HG03460 (cell line): ENCODE data around the gene CCDC127.
"Not testable (repeated sequence)": the region's sequence is repeated elsewhere in the genome, so short reads cannot be mapped to it uniquely, and the experiment has no call there.

Experiments
- ATAC-seq: cut with Tn5 transposase; IDR thresholded peaks from one replicate; pipeline ENCODE4 v1.9.1; 2021; ENCODE audit not compliant: unreplicated experiment

CCDC127 gene

GRCh38 chr5:174876-175465 lies 43.0 kb downstream of the CCDC127 start:
- ATAC-seq = no peak

DNA sequence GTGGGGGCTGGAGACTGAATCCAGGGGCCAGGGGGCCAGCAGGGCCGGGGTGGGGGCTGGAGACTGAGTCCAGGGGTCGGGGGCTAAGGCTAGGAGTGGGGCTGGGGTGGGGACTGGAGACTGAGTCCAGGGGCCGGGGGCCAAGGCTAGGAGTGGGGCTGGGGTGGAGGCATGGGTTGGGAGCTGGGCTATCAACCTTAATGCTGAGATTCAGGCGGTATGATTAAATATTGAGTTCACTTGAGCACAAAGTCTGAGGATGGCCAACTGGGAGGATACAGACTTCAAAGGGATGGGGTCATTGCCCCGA lies 43.7 kb downstream of the CCDC127 start:
- ATAC-seq = no peak

- ATAC-seq = no peak
These were observed 44.3 kb downstream of the CCDC127 start for GRCh38 chr5:173392-174290.

DNA sequence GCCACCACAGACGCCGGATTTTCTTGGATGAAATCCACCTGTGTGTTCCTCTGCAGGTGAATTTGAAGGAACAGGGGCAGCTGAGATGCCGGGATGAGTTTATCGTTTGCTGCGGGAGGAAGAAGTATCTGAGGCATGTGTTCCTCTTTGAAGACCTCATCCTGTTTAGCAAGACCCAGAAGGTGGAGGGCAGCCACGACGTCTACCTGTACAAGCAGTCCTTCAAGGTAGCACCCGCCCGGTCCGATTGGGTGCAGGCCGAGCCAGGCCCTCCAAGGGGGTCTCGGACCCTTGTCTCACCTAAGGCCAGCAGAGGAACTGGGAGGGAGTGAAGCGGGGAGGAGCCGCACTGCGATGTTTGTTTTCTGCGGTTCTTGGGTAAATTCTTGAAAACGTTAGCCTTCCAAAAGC lies 45.1 kb downstream of the CCDC127 start:
- ATAC-seq = no peak

GRCh38 chr5:172421-172820 lies 45.5 kb downstream of the CCDC127 start:
- ATAC-seq = no peak

GRCh38 chr5:171801-172331 lies 46.1 kb downstream of the CCDC127 start:
- no peak for ATAC-seq

- ATAC-seq = no peak
These were observed 46.8 kb downstream of the CCDC127 start for GRCh38 chr5:170971-171800.

DNA sequence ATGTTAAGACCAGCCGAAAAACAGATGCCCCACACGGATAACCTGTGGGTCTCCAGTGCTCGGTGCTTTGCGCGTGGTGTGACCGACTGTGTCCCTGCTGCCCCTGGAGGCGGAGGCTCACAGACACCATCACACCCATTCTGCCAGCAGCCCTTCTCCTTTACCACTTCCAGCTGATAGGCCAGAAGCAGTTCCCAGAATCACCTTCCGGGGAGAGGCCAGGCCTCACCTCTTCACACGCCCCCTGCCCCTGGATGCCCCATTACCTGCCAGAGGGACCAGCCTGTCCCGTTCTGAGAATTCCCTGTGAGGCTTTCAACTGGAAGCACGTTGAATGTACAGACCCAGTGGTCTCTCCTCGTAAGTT lies 48.2 kb downstream of the CCDC127 start:
- no peak for ATAC-seq

- no peak for ATAC-seq
These were observed 48.8 kb downstream of the CCDC127 start for GRCh38 chr5:169071-169727.

GRCh38 chr5:167982-168660 lies 49.8 kb downstream of the CCDC127 start:
- no peak for ATAC-seq

GRCh38 chr5:167511-167910 lies 50.4 kb downstream of the CCDC127 start:
- no peak for ATAC-seq

DNA sequence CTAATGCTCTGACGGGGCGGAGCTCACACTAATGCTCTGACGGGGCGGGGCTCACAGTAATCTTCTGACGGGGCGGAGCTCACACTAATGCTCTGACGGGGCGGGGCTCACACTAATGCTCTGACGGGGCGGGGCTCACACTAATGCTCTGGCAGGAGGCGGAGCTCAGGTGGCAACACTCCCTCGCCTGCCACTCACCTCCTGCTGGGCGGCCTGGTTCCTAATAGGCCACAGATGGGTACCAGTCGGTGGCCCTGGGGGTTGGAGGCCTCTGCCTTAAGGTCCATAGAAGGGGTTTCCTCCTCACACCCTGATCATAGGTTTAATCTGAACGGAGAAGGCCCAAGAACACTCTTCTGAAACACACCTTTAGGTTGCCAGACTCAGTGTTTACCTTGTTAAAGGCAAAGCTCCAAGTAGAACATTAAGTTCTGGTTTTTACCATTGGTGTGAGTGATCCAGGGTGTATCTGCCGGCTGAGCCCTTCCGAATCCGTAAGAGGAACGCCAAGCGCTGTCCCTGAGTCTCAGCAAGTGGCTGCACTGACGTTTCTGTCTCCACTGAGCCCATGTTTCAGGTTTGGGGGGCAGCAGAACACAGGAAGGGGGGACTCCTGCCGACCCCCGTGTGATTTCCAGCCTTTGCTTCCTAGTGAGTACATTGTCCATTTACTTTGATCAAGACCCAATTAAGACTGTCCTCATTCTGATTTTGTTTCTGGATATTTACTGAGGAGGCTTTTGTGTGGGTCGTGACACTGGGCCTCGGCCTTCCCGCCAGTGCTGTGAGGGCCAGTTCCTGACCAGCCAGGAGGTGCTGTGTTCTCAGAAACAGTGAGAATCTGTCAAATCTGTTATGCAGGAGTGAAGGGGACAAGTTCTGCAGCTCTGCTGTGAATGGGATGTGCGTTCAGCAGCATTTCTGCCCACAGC lies 51.2 kb downstream of the CCDC127 start:
- no peak for ATAC-seq

GRCh38 chr5:164783-165182 lies 53.2 kb downstream of the CCDC127 start:
- ATAC-seq = not testable (repeated sequence)

DNA sequence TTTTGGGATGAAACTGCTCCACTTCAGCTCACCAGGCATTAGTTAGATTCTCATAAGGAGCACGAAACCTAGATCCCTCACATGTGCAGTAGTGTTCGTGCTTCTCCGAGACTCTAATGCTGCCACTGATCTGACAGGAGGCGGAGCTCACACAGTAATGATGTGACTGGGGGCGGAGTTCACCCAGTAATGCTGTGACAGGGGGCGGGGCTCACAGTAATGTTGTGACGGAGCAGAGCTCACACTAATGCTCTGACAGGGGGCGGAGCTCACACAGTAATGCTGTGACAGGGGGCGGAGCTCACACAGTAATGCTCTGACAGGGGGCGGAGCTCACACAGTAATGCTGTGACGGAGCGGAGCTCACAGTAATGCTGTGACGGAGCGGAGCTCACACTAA lies 53.7 kb downstream of the CCDC127 start:
- no peak for ATAC-seq

- no peak for ATAC-seq
These were observed 54.1 kb downstream of the CCDC127 start for GRCh38 chr5:163841-164240.

DNA sequence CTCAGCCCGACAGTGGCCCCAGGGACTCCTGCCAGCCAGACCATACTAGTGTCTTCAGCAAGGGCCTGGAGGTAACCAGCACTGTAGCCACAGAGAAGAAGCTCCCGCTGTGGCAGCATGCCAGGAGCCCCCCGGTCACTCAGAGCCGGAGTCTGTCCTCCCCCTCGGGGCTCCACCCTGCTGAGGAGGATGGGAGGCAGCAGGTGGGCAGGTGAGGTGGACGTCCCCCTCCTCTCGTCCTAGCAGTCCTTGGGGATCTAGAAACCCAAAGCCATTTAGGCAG lies 54.7 kb downstream of the CCDC127 start:
- no peak for ATAC-seq

- ATAC-seq = no peak
These were observed 55.2 kb downstream of the CCDC127 start for GRCh38 chr5:162565-163337.

GRCh38 chr5:162190-162564 lies 55.8 kb downstream of the CCDC127 start:
- no peak for ATAC-seq

DNA sequence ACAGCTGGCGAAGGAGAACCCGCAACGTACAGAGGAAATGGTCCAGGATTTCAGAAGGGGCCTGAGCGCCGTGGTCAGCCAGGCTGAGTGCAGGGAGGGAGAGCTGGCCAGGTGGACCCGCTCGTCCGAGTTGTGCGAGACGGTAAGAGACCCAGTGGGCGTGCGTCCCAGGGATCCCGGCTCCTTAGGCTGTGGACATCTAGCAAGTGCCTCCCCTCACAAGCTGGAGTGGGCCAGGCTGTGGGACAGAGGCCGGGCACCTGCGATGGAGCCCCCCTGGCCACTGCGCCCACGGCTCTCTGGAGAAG lies 56.2 kb downstream of the CCDC127 start:
- no peak for ATAC-seq
